Fibroblast of villous mesenchyme (primary cell): ENCODE data around the gene BBS5. TPM values are rescaled to one million over a fixed set of nuclear protein-coding genes. Genes with fewer than 3 reads are reported as not detected.
"Not testable (repeated sequence)": the region's sequence is repeated elsewhere in the genome, so short reads cannot be mapped to it uniquely, and the experiment has no call there.

Experiments
- DNase-seq: peaks from one replicate; pipeline ENCODE4 v3.0.0-alpha.2; 2010; ENCODE audit warnings: low read depth
- H3K4me3 ChIP-seq: 2 replicates; pipeline ENCODE4 v1.5.1; 2011; ENCODE audit warnings: low read depth, mild to moderate bottlenecking, low read length
- total RNA-seq: library from RNA; depleted of rRNA; stranded (reverse); fragments of >200 nt; gene quantifications from 2 replicates; pipeline ENCODE4 v1.2.3, GENCODE V29; 2012
- TF ChIP-seq, protein P1 (sequence below): IDR thresholded peaks from 2 replicates; pipeline ENCODE4 v1.5.1; 2012; ENCODE audit warnings: low read depth, mild to moderate bottlenecking, low read length; ENCODE audit not compliant: insufficient read depth

Gene BBS5
- total RNA-seq, 1 donor, result 5.6 TPM

DNA sequence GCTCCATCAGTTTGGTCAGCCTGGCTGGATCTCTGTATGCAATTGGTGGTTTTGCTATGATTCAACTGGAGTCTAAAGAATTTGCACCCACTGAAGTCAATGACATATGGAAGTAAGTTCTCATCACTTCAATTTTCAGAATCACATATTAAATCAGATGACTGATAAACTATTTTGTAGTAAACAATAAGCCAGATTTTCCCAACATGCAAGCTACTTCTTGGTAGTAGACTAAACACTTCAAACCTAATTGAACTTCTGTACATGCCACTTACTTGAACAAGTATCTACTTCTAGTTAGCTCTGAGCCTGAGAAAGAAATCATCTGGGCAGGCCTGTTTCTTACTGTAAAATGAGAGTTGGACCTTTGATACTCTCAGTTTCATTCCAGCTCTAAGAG is 41.6 kb downstream of the BBS5 start:
- DNase-seq, result no peak
- no peak overlapping the region for H3K4me3 ChIP-seq
- TF ChIP-seq, protein P1, sequence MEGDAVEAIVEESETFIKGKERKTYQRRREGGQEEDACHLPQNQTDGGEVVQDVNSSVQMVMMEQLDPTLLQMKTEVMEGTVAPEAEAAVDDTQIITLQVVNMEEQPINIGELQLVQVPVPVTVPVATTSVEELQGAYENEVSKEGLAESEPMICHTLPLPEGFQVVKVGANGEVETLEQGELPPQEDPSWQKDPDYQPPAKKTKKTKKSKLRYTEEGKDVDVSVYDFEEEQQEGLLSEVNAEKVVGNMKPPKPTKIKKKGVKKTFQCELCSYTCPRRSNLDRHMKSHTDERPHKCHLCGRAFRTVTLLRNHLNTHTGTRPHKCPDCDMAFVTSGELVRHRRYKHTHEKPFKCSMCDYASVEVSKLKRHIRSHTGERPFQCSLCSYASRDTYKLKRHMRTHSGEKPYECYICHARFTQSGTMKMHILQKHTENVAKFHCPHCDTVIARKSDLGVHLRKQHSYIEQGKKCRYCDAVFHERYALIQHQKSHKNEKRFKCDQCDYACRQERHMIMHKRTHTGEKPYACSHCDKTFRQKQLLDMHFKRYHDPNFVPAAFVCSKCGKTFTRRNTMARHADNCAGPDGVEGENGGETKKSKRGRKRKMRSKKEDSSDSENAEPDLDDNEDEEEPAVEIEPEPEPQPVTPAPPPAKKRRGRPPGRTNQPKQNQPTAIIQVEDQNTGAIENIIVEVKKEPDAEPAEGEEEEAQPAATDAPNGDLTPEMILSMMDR, result no peak

DNA sequence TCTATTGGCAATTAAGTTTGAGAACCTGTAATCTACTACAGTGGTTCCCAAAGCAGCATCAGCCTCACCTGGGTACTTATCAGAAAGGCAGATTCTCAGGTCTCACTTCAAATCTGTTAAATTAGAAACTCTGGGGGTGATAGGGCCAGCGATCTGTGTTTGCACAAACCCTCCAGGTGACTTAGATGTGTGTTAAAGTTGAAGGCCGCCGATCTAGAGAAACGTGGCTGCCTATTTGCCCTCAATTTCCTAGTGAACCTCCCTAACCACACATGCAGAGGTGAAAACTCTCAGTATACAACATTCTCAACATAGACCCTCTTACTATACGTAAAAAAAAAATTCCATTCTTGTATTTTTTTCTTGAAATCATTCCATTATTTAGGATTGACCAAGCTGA is 44.4 kb downstream of the BBS5 start:
- TF ChIP-seq, protein P1, result no peak
- no peak for DNase-seq
- H3K4me3 ChIP-seq, result no peak overlapping the region

DNA sequence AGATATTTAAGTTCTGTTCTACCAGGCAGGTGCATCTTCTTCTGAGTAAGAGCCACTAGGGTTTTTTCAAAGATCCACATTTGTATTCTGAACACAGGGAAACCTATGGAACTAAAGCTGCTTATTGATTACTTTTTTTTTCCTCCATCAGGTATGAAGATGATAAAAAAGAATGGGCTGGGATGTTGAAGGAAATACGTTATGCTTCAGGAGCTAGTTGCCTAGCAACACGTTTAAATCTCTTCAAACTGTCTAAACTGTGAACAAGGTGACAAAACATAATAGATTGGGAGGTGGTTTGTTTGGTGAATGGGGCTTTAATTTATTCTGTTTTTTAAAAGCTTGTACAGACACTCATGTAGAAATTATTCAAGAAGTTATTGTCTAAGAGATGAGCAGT is 46.1 kb downstream of the BBS5 start:
- no peak for DNase-seq
- TF ChIP-seq, protein P1, result no peak
- H3K4me3 ChIP-seq, result no peak overlapping the region

DNA sequence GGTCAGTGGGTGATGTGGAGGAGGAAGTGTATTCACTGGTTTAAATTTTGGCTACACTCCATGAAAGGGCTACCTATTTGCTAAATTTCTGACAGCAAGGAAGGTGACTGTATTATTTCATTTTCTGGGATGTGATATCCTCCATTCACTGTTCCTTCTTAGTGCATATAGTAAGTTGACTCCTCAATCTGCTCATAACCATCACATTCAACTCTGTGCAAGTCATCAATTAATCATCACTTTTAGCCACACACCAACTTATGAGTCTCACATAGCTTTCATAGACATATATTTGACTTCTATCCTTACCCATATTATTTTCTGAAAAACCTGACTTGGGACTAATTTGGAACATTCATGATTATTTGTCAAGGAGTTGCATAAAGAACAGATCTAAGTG is 47.2 kb downstream of the BBS5 start:
- TF ChIP-seq, protein P1, result no peak
- DNase-seq, result no peak
- no peak overlapping the region for H3K4me3 ChIP-seq

DNA sequence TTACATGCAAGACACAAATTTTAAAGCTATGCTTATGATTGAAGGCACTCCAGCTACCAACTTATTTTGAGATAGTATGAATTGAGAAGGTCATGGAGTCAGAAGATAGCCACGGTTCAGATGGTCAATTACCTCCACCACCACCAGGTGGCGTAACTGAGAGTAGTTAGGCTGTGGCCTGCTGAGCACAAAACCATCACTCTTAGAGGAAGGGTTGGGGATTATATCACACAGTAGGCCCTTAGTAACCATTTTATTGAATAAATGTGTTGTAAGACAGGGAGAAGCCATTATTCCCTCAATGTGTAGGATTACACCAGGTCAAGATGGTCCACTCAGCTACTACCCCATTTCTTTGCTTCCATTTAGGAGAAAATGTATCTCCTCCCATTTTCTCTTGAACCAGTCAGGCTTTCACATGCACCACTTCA is 49.0 kb downstream of the BBS5 start:
- TF ChIP-seq, protein P1, result peak; percentile 87
- H3K4me3 ChIP-seq, result no peak overlapping the region
- DNase-seq, result peak; percentile 54

DNA sequence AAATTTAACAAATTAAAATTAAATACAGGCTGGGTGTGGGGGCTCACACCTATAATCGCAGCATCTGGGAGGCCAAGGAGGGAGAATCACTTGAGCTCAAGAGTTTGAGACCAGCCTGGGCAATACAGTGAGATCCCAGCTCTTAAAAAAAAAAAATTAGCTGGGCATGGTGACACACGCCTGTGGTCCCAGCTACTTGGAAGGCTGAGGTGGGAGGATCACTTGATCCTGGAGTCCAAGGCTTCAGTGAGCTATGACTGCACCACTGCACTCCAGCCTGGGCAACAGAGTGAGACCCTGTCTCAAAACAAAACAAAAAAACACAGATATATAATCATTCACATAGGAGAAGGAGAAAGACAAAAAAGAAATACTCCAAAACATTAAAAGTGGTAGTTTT is 60.2 kb downstream of the BBS5 start:
- DNase-seq, H3K4me3 ChIP-seq: not testable (repeated sequence)

DNA sequence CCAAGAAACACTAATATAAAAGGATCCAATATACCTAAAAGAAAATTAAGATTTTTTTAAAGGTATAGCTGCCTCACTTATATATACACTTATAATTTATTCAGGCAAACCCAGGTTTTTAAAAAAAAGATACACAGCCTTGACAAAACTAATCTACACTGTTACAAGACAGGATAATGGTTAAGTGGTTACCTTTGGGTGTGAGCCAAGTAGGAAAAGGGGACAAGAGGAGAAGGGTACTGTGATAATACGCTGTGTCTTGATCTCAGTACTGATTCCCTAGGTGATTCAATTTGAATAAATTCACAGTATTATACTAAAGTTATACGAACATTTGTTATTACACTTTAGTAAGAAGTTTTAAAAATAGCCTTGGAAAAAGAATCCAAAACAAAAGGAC is 60.9 kb downstream of the BBS5 start:
- TF ChIP-seq, protein P1, result no peak
- no peak overlapping the region for H3K4me3 ChIP-seq
- no peak for DNase-seq
